Breast epithelium (tissue), 4 donors: ENCODE data around the gene SIN3A. TPM values are rescaled to one million over a fixed set of nuclear protein-coding genes. Genes with fewer than 3 reads are reported as not detected.
"Not testable (repeated sequence)": the region's sequence is repeated elsewhere in the genome, so short reads cannot be mapped to it uniquely, and the experiment has no call there.

Experiments
- DNase-seq, 2 donors: peaks; one replicate each; pipeline ENCODE4 v3.0.0-alpha.2; 2019; ENCODE audit warnings: low spot score in 2 of 2
- H3K27ac ChIP-seq, 2 donors: fragments of 200-600 bp; sonication (generic) in 1 of 2; one replicate each; pipeline ENCODE4 v1.5.1; 2016 to 2019; ENCODE audit warnings: mild to moderate bottlenecking in 1 of 2
- H3K27me3 ChIP-seq, 2 donors: fragments of 200-600 bp; sonication (generic) in 1 of 2; one replicate each; pipeline versions ENCODE4 v1.5.1 to v1.6.0; 2017 to 2019; ENCODE audit warnings: control low read depth in 1 of 2, mild to moderate bottlenecking in 1 of 2
- H3K36me3 ChIP-seq: fragments of 200-600 bp; one replicate; pipeline ENCODE4 v1.5.1; 2019
- H3K4me1 ChIP-seq, 2 donors: fragments of 200-600 bp; sonication (generic); one replicate each; pipeline ENCODE4 v1.5.1; 2016 to 2019; ENCODE audit warnings: control low read depth in 1 of 2
- H3K4me3 ChIP-seq, 3 donors: fragments of 200-600 bp; sonication (generic); 1 replicate in 2 of 3; 2 replicates in 1 of 3; pipeline ENCODE4 v1.5.1; 2016 to 2019; ENCODE audit warnings: mild to moderate bottlenecking in 3 of 3, moderate library complexity in 2 of 3
- H3K9me3 ChIP-seq, 2 donors: fragments of 200-600 bp; sonication (generic) in 1 of 2; one replicate each; pipeline ENCODE4 v1.5.1; 2016 to 2019; ENCODE audit warnings: control low read depth in 1 of 2
- CTCF ChIP-seq, 3 donors: fragments of 450-650 bp; IDR thresholded peaks; one replicate each; pipeline ENCODE4 v1.5.1; 2016 to 2017; ENCODE audit warnings: antibody characterized with exemption in 3 of 3, mild to moderate bottlenecking in 3 of 3, moderate library complexity in 3 of 3
- POLR2A ChIP-seq: fragments of 450-650 bp; IDR thresholded peaks from one replicate; pipeline ENCODE4 v1.6.1; 2016; ENCODE audit warnings: antibody characterized with exemption, mild to moderate bottlenecking, moderate library complexity
- POLR2AphosphoS5 ChIP-seq, 3 donors: sonication (generic); formaldehyde crosslinking; IDR thresholded peaks; one replicate each; pipeline ENCODE4 v1.6.1; 2017; ENCODE audit warnings: antibody characterized with exemption in 3 of 3
- intact Hi-C: fragments of 100-400 bp; cut with DNase I; formaldehyde crosslinking; loops from one replicate; pipeline ENCODE4 v1.15.1; 2023; ENCODE audit warnings: low total_unique reads
- total RNA-seq, 3 donors: library from RNA; depleted of rRNA; stranded (reverse); fragments of >200 nt; gene quantifications; one replicate each; pipeline ENCODE4 v1.1.0, GENCODE V29; 2016

The SIN3A gene
- total RNA-seq, 3 donors from 2014 or later = 40.2 to 66.9 (median 49.5) TPM

GRCh38 chr15:75407083-75407482 is 44.4 kb downstream of the SIN3A start:
- Histone ChIP-seq H3K4me1 (no peaks in the 10 kb centered on the region), H3K36me3 (peaks cover 3% of the 10 kb centered on the region), H3K27ac (no peak overlapping the region), H3K9me3 (no peaks in the 10 kb centered on the region), H3K4me3 (no peak overlapping the region), H3K27me3 (no peaks in the 10 kb centered on the region)
- no peak for DNase-seq
- no peak for TF ChIP-seq CTCF (IDR thresholded peaks at IDR 0.05)
- no peak for TF ChIP-seq POLR2AphosphoS5 (IDR thresholded peaks at IDR 0.05)
- TF ChIP-seq POLR2A = no peak
- intact Hi-C loops = no loop called here

- Histone ChIP-seq H3K4me1 (no peaks in the 10 kb centered on the region), H3K4me3 (no peak overlapping the region), H3K27ac (no peak overlapping the region), H3K27me3 (no peaks in the 10 kb centered on the region), H3K9me3 (no peaks in the 10 kb centered on the region), H3K36me3 (no peaks in the 10 kb centered on the region)
- no peak for DNase-seq
- TF ChIP-seq POLR2AphosphoS5 (IDR thresholded peaks at IDR 0.05) = no peak
- TF ChIP-seq POLR2A = no peak
- no peak for TF ChIP-seq CTCF (IDR thresholded peaks at IDR 0.05)
- intact Hi-C loops = no loop called here
Measured at GRCh38 chr15:75403892-75404291, 47.6 kb downstream of the SIN3A start.

GRCh38 chr15:75397494-75397893 is 54.0 kb downstream of the SIN3A start:
- Histone ChIP-seq H3K27ac (no peak overlapping the region), H3K36me3 (peaks cover 4% of the 10 kb centered on the region), H3K4me1 (no peaks in the 10 kb centered on the region), H3K4me3 (no peak overlapping the region), H3K9me3 (no peaks in the 10 kb centered on the region), H3K27me3 (no peaks in the 10 kb centered on the region)
- no peak for TF ChIP-seq POLR2AphosphoS5 (IDR thresholded peaks at IDR 0.05)
- no peak for TF ChIP-seq POLR2A
- TF ChIP-seq CTCF (IDR thresholded peaks at IDR 0.05) = no peak
- intact Hi-C loops = no loop called here
- no peak for DNase-seq

- Histone ChIP-seq H3K27ac (no peak overlapping the region), H3K27me3 (no peaks in the 10 kb centered on the region), H3K36me3 (peaks cover 16% of the 10 kb centered on the region), H3K9me3 (no peaks in the 10 kb centered on the region), H3K4me1 (no peaks in the 10 kb centered on the region), H3K4me3 (no peak overlapping the region)
- intact Hi-C loops = no loop called here
- no peak for DNase-seq
- TF ChIP-seq POLR2AphosphoS5 (IDR thresholded peaks at IDR 0.05) (no peak), CTCF (IDR thresholded peaks at IDR 0.05) (no peak), POLR2A (no peak)
Measured at GRCh38 chr15:75389791-75390382, 61.6 kb downstream of the SIN3A start.

- H3K36me3 ChIP-seq = peaks cover 22% of the 10 kb centered on the region
- H3K27ac ChIP-seq, H3K9me3 ChIP-seq, H3K27me3 ChIP-seq, DNase-seq, H3K4me3 ChIP-seq, H3K4me1 ChIP-seq, intact Hi-C loops: not testable (repeated sequence)
Measured at GRCh38 chr15:75383986-75384385, 67.5 kb downstream of the SIN3A start.

GRCh38 chr15:75380773-75381172 is 70.7 kb downstream of the SIN3A start:
- no peak for TF ChIP-seq POLR2AphosphoS5 (IDR thresholded peaks at IDR 0.05)
- no peak for TF ChIP-seq POLR2A
- no peak for TF ChIP-seq CTCF (IDR thresholded peaks at IDR 0.05)
- H3K27me3 ChIP-seq = no peaks in the 10 kb centered on the region

More at GRCh38 chr15:75380773-75381172, 70.7 kb downstream of the SIN3A start:
- Histone ChIP-seq H3K27ac (no peak overlapping the region), H3K4me1 (no peaks in the 10 kb centered on the region), H3K9me3 (no peaks in the 10 kb centered on the region), H3K4me3 (no peak overlapping the region), H3K36me3 (peaks cover 22% of the 10 kb centered on the region)
- intact Hi-C loops = no loop called here
- no peak for DNase-seq
